Right renal cortex interstitium (tissue), 3 donors: Measurements from ENCODE around the gene DNAAF5. TPM values are rescaled to one million over a fixed set of nuclear protein-coding genes. Genes with fewer than 3 reads are reported as not detected.
"Not testable (repeated sequence)": the region's sequence is repeated elsewhere in the genome, so short reads cannot be mapped to it uniquely, and the experiment has no call there.

Experiments used
- DNase-seq, 3 donors: peaks; one replicate each; pipeline ENCODE4 v3.0.0-alpha.2; 2013; ENCODE audit warnings: low read depth in 3 of 3, low spot score in 2 of 3
- polyA plus RNA-seq, 3 donors: library from polyadenylated mRNA; unstranded; fragments of 120-200 nt; gene quantifications; one replicate each; pipeline ENCODE4 v1.2.1, GENCODE V29; 2013; ENCODE audit not compliant: insufficient read length in 3 of 3

Gene DNAAF5
- polyA plus RNA-seq, 3 donors = 27.7 to 29.2 (median 28.0) TPM

DNA sequence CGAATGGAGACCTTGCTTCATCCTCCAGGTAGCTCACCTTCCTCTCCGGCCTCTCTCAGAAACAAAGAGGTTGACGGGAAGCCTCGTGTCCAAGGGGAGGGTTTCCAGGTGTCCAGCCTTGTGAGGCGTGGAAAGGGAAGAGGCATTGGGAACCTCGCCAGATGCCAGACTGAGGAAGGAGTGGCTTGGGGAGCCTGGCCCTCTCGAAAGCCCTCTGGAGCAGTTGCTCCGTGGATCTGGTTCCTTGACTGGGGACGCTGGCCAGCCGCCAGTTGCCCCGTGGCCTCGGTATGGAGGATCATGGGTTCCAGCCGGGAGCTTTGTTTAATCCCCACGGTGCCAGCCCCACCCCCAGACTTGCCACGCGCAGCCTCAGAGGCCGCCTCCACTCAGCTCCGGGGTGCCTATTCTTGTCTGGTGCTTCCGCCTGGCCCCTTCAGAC lies 75.5 kb downstream of the DNAAF5 start:
- no peak for DNase-seq

DNA sequence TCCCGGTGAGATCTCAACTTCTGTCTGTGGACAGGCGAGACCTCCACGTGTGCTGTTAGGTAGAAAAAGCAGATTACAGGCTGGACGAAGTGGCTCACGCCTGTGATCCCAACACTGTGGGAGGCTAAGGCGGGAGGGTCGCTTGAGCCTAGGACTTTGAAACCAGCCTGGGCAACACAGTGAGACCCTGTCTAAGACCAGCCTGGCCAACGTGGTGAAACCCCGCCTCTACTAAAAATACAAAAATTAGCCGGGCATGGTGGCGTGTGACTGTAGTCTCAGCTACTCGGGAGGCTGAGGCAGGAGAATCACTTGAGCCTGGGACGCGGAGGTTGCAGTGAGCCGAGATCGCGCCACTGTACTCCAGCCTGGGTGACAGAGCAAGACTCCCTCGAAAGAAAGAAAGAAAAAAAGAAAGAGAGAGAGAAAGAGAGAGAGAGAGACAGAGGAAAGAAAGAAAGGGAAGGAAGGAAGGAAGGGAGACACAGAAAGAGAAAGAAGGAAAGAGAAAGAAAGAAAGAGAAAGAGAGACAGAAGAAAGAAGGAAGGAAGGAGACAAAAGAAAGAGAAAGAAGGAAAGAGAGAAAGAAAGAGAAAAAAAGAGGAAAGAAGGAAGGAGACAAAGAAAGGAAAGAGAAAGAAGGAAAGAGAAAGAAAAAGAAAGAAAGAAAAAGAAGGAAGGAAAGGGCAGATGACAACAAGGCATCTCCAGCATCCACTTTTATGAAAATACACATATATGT lies 76.2 kb downstream of the DNAAF5 start:
- no peak for DNase-seq

DNA sequence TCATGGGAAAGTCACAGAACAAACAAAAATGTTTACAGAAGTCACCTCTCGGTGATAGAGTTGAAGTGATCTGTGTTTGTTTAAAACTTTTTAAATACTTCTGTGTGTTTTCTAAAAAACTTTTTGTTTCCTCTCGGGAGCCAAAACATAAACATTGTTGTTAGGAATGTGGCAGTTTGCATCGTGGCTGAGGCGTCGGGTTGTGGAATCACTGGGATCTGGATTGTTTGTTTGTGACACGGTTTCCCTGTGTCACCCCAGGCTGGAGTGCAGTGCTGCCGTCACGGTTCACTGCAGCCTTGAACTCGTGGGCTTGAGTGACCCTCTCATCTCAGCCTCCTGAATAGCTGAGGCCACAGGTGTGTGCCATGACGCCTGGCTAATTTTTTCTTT lies 76.7 kb downstream of the DNAAF5 start:
- DNase-seq = no peak

DNA sequence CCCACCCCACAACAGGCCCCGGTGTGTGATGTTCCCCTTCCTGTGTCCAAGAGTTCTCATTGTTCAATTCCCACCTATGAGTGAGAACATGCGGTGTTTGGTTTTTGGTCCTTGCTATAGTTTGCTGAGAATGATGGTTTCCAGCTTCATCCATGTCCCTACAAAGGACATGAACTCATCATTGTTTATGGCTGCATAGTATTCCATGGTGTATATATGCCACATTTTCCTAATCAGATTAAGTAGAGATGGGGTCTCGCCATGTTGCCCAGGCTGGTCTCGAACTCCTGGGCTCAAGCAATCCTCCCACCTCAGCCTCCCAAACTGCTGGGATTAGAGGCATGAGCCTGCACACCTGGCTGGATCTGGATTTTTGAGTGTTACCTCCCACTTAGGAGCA lies 77.3 kb downstream of the DNAAF5 start:
- not testable (repeated sequence) for DNase-seq

DNA sequence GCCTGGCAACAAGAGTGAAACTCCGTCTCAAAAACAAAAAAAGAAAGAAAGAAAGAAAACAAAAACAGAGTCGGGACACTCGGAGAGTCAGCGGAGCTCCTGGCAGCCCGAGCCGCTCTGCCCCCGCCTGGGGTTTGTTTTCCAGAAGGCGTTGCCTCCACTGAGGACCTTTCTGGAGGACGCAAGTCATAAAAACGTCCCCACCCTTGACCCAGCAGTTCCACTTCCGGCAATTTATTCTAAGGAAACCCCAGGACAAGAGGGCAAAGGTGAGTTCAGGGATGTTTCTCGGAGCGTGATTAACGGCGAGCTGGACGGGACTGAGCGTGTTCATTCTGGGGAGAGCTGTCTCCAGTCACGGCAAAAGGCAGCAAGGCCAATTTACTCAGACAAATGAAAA lies 78.8 kb downstream of the DNAAF5 start:
- DNase-seq = no peak

DNA sequence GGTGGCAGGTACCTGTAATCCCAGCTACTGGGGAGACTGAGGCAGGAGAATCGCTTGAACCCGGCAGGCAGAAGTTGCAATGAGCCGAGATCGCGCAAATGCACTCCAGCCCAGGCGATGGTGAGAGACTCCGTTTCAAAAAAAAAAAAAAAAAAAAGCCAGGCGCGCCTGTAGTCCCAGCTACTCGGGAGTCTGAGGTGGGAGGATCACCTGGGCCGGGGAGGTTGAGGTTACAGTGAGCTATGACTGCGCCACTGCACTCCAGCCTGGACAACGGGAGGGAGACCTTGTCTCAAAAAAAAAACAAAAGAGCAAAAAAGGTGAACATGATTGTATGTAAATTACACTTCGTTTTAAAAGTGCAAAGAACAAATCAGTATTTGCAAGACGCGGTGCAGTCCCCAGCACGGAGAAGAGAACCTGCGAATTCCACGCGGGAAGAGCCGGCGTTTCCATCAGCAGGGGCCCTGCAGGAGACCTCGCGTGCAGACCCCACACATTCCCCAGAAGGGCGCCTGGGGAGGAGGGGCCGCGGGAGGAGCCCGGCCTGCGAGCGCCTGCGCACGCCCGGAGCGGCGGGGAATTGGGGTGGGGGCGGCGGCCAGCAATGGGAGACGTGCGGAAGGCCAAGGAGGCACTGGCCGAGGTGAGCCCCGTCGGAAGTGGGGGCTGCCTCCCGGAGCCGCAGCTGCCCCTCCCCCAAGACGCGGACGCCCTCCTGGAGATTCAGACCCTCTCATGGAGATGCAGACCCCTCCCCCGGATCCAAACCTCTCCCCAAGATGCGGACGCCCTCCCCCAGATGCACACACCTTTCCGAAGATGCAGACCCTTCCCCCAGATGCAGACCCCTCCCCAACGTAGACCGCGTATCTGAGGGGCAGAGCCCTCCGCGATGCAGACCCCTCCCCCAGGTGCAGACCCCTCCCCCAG lies 89.1 kb downstream of the DNAAF5 start:
- DNase-seq = no peak

DNA sequence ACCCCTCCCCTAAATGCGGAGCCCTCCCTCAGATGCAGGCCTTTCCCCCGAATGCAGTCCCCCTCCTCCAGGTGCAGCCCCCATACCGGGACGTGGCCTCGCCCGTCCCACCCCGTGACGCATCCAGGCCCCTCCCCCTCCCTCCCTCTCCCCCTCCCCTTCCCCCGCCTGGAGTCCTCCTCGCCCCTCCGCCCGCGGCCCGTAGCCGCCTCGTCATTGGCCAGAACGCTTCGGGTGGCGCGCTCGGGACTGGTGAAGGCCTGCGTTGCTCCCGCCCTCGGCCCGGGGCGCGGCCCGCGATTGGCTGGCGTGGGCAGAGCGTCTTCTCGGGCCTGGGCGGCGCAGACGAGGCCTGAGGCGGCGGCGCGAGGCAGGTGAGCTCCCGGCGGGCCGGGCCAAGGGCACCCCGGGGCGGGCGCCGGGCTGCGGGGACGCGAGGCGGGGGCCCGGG lies 89.8 kb downstream of the DNAAF5 start:
- DNase-seq = peak; percentile 77 to 96 (median 94)

DNA sequence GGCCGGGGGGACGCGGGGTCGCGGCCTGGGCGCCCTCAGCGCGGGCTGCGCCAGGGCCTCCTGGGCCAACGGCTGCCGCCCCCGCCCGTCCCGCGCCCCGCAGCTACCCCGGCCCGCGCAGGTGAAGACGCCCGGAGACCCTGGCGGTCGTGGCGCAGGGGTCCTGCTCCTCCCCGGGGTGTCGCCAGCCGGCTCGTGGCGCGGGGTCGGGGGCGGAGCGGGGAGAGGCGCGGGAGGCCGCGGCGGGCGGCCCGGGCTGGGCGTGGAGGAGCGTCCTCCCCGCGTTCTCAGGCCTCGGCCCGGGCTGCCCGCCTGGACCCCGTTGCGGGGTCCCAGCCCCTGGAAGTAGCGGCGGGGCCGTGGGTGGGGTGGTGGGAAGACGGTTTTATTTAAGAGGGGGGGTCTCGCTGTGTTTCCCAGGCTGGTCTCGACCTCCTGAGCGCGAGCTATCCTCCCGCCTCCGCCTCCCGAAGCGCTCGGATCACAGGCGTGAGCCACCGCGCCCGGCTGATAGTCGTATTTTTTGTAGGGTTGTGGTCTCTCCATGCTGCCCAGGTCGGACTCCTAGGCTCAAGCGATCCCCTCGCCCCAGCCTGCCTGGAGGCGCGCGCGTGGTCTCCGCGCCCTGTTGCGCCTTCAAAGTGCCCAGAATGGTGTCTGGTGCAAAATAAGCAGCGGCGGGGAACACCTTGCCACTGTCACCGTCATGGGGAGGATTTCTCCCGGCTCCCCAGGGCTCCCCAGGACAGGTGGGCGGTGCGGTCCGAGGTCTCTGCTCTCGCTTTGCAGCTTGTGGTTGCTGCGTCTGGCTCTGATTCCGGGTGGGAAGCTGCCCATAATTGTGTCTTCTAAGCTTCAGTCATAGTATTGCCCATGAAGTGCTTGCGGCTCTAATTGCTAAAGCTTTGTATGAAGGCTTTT lies 90.5 kb downstream of the DNAAF5 start:
- DNase-seq = no peak

DNA sequence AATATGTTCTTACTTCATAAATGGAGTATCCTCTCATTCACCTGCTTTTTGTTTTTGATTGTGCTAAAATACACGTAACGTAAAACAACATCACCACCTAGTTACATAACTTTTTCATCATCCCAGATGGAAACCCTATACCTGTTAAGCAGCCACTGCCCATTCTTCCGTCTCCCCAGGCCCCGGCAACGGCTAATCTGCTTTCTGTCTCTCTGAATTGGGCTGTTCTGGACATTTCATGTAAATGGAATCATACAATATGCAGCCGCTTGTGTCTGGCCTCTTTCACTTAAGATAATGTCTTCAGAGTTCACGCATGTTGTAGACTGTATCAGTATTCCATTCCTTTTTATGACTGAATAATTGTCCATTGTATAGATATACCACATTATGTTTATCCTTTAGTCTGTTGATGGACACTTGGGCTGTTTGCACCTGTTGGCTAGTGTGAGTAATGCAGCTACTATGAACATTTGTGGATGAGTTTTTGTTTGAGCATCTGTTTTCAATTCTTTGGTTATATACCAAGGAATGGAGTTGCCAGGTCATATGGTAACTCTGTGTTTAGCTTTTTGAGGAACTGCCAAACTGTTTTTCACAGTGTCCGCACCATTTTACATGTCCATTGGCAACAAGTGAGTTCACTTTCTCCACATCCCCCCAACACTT lies 91.7 kb downstream of the DNAAF5 start:
- no peak for DNase-seq

DNA sequence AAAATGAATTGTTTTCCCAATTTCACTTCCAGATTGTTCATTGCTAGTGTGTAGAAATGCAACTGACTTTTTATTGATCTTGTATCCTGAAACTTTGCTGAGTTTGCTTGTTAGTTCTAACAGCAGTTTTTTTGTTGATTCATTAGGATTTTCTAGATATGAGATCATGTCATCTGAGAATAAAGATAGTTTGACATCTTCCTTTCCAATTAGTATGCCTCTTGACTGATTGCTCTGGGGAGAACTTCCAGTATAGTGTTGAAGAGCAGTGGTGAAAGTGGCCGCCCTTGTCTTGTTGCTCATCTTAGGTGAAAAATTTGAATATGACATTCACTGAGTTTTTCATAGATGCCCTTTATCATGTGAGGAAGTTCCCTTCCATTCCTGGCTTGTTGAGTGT lies 93.8 kb downstream of the DNAAF5 start:
- no peak for DNase-seq

DNA sequence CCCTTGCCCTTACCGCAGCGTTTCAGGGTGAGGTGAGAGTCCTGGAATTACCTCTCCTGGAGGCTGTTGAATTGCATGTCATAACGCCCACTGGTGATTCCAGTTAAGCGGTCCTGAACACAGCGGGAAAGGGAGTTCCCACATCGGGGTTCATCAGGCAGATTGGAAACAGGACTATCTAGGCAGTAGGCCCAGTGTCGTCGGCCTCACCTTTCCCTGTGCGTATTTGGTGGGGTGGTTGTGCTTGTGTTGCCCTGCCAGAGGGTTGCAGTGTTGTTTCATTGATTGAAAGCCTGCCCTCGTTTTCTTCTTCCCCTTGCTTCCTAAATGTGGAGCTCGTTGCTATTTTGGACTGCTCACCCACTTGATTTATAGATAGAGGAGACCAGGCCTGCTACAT lies 95.2 kb downstream of the DNAAF5 start:
- no peak for DNase-seq

DNA sequence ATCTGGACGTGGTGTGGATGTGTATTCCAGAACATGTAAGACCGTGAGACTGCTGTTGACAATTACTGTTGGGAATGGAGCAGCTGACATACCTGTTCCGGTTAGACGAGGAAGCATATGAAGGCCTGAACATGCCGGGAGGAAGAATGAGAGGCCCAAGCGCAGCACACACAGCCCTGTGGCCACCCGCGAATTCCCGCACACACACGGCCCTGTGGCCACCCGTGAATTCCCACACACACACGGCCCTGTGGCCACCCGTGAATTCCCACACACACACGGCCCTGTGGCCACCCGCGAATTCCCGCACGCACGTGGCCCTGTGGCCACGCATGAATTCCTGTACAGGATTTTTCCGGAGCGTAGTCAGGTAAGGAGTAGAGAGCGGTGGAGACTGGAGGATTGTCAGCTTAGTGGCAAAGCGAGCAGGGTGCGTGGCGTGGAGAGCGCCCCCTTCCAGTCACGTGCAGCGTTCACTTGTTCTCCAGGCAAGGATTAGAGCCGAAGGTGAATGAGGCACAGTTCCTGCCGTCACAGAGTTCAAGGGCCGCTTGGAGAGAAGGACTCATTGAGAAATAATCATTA lies 96.3 kb downstream of the DNAAF5 start:
- DNase-seq = no peak

DNA sequence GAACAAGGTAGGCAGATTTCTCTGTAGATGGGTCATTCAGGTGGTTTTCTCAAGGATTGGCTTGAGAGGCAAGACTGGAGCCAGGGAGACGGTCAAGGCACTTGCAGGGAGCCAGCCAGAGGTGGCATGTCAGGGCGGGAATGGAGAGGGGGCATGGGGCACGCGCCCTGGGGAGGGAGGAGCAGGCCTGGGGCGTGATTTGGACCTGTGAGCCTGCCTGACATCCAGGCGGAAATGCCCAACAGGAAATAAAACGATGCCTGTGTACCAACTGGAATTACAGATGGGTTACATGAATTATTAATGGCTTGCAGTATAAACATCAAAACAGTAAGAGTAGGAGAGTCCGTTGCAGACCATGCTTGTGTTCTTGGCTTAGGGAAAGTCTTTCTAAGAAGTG lies 97.2 kb downstream of the DNAAF5 start:
- DNase-seq = no peak

DNA sequence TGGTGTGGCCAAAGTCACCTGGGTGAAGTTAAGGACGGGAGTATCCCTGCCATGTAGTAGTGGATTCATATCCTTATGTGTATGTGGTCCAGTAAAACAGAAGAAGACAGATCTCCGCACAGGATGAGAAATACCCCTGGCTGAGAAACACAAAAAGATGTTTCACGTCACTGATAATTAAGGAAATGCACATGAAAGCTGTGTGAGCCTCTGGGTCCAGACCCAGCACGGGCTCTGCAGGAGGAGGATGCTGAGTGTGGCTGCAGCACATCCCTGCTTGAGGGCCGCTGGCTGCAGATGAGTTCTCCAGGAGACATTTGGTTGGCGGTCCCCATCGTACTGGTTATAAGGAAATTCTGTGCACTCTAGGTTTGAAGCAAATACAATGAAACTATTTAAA lies 97.6 kb downstream of the DNAAF5 start:
- no peak for DNase-seq

DNA sequence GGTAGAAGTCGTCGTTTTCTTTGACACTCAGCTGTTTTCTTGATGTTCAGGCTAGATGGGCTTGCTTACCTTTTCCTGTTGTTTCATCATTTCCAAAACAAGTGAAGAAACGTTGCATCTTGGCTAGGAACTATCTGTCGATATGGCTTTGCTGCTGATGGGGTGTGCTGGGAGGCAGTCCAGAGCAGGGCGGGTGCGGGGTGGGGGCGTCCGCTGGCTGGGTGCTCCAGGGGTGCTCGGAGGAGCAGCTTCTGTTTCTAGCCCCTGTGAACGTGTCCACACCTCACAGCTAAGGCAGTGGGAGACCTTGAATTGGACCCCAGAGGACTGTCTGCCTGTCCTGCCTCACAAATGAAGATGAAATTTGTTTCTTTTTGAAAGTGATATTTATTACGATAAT lies 98.2 kb downstream of the DNAAF5 start:
- DNase-seq = no peak

DNA sequence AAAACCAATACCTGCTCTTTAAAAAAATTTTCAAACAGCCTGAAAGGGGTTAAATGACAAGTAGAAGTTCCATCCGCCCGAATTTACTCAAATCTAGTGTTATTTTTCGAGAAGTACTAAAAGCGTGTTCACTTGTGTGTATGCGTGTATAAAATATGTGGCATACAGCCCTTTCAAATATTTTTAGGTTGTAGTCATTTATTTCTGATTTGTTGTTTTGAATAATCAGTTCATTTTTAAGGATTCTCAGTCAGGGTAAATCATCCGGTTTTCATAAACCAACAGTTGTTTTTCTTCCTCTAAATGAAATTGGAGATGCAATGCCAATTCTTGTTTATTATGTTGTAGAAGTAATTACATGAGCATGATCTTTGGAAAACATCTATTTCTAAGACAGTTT lies 98.9 kb downstream of the DNAAF5 start:
- no peak for DNase-seq

DNA sequence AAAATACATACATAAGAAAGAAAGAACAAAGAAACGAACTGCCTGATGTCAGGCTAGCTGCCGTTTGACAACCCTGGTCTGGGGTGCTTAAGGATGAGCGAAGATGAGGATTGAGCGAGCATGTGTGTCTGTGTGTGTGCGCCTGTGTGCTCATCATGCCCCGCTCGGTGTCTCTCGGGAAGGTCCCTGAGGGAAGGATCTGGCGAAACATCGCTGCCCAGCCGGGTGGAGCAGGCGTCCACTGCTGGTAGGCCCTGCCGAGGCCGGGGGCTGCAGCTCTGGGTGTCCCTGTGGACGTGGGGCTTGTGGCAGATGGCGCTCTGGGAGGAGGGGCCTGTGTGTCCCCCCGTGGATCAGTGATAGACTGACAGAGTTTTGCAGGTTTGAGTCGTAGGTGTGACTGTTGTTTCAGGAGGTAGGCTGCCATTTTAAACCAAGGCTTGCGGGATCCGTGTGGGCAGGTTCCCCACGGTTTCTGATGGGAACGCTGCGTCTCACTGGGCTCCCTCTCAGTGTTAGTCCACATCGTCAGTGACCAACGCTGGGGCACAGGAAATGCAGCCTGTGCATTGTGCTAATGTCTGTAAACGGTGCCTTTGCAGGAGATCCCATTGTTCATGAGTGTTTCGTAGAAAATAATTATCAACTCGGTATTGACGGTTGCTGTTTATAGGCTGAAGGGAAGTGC lies 99.9 kb downstream of the DNAAF5 start:
- DNase-seq = no peak

DNA sequence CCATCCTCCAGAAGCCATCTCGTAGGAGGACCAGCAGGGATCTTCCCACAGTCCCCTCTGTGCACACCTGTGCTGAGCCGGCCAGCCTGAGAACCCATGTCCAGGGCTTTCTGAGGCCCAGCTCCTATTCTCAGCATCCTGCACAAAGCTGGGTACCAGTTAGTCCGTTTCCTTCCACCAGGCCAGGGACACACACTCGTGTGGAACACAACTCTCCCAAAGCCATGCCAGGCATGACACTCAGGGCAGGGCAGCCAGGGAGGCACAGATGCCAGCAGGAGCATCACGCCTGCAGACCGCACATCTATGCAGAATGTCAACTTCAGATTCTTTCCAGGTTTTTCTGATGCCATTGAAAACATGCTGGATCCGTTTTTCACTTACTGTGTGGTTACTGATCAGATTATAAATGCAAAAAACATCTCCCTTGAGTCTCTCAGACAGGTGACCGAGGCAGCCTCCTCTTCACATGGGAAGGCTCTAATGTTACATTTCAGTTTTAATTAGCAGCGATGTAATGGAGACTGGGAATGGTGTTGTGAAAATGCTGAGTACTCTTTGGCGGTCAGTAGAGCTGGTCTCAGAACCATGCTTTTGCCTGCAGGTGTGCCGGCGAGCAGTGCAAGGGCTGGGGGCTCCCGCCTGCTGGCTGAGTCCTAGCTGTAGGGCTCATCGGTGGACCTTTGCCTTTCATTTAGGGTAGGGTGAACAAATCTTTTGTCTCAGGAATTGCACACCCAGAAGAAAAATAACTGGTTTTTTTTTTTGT lies 102.5 kb downstream of the DNAAF5 start:
- DNase-seq = no peak

DNA sequence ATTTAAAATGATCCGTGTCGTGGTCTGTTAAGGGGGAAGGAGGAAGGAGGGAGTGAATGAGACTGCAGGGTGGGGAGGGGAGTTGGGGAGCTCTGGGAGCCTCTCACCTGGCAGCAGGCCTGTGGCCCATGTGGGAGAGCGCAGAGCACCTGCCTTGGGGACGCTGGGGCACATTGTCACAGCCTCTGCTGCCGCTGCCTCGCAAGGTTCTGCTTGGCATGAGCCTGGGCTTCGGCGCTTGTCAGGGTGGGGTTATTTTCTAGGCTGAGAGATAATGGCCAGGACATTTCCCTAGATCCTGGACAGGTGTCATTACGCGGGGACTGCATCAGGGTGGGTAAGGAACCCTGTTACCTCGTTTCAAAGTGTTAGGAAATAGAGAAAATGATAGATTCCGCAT lies 103.6 kb downstream of the DNAAF5 start:
- DNase-seq = no peak
